NCI-H1930 (cell line): ENCODE data around the gene MOB3C.

ENCODE experiments used
- DNase-seq, 2 experiments: peaks; one replicate each; lab custom pipeline; 2025; lab: John Stamatoyannopoulos, UW

Gene MOB3C

GRCh38 chr1:46606255-46606965 lies 10.2 kb downstream of the MOB3C start:
- DNase-seq: no peak

- DNase-seq: no peak
These were observed 11.4 kb downstream of the MOB3C start for GRCh38 chr1:46605232-46605631.

GRCh38 chr1:46603858-46604549 lies 12.6 kb downstream of the MOB3C start, which contains the start of gene MKNK1:
MKNK1 (minus strand) TSS chr1:46604268; CDS start chr1:46583327, 20,941 bp downstream.
- DNase-seq: peak; percentile 95

- no peak for DNase-seq
These were observed 13.1 kb downstream of the MOB3C start for GRCh38 chr1:46603481-46603857.

- DNase-seq: no peak
These were observed 15.2 kb downstream of the MOB3C start for GRCh38 chr1:46601257-46602007.

- no peak for DNase-seq
These were observed 17.3 kb downstream of the MOB3C start for GRCh38 chr1:46599059-46599970.

- DNase-seq: no peak
These were observed 19.8 kb downstream of the MOB3C start for GRCh38 chr1:46596846-46597245.

GRCh38 chr1:46596036-46596435 lies 20.6 kb downstream of the MOB3C start:
- DNase-seq: no peak

- DNase-seq: no peak
These were observed 21.5 kb downstream of the MOB3C start for GRCh38 chr1:46595127-46595526.

- no peak for DNase-seq
These were observed 22.5 kb downstream of the MOB3C start for GRCh38 chr1:46594063-46594462.

GRCh38 chr1:46592823-46593222 lies 23.8 kb downstream of the MOB3C start:
- DNase-seq: no peak

- DNase-seq: no peak
These were observed 27.1 kb downstream of the MOB3C start for GRCh38 chr1:46589529-46589928.

GRCh38 chr1:46587069-46587468 lies 29.5 kb downstream of the MOB3C start:
- DNase-seq: no peak

- no peak for DNase-seq
These were observed 31.2 kb downstream of the MOB3C start for GRCh38 chr1:46585312-46585938.

GRCh38 chr1:46583494-46583893 lies 33.1 kb downstream of the MOB3C start:
- no peak for DNase-seq

- DNase-seq: no peak
These were observed 33.6 kb downstream of the MOB3C start for GRCh38 chr1:46582972-46583371.

- DNase-seq: no peak
These were observed 34.7 kb downstream of the MOB3C start for GRCh38 chr1:46581681-46582455.

GRCh38 chr1:46580140-46580903 lies 36.3 kb downstream of the MOB3C start:
- DNase-seq: no peak

GRCh38 chr1:46577671-46578070 lies 38.9 kb downstream of the MOB3C start:
- no peak for DNase-seq

GRCh38 chr1:46576596-46576995 lies 40.0 kb downstream of the MOB3C start:
- DNase-seq: no peak
